ENCODE data around the gene CDC16. TPM values are rescaled to one million over a fixed set of nuclear protein-coding genes. Genes with fewer than 3 reads are reported as not detected.

Gene CDC16
- total and polyA plus RNA-seq, 2 of the 13 experiments (the other 11 are each of a cell fraction or from before 2014, with no cell fraction given): 24.2 to 60.9 TPM

GRCh38 chr13:114314074-114314912 is 79.6 kb downstream of the CDC16 start, which contains the start of gene CHAMP1 (continued):
- TF ChIP-seq PRMT3 (CRISPR knock-in tag; IDR thresholded peaks at IDR 0.05; ENCODE audit: borderline replicate concordance, low read depth) (peak; percentile 98), ZFP1 (CRISPR knock-in tag; IDR thresholded peaks at IDR 0.05) (no peak), HNRNPH1 (optimal IDR thresholded peaks at IDR 0.05; ENCODE audit: low read depth, low read length) (no peak), PHF20 (CRISPR knock-in tag; IDR thresholded peaks at IDR 0.05) (peak; percentile 79), TOE1 (CRISPR knock-in tag; IDR thresholded peaks at IDR 0.05) (no peak), ATRX (CRISPR knock-in tag; IDR thresholded peaks at IDR 0.05; ENCODE audit: borderline replicate concordance) (no peak), NFIC (IDR thresholded peaks at IDR 0.05; ENCODE audit: low read length) (0 out of 2 replicates have a peak, but pooled peaks have one; percentile 35), NR2F1 (CRISPR knock-in tag; IDR thresholded peaks at IDR 0.05) (0 out of 4 replicates have a peak, but pooled peaks of 1 of the 2 experiments have one; percentile 16), IRF2 (CRISPR knock-in tag; IDR thresholded peaks at IDR 0.05) (peak; percentile 45; the same call in 1 of the 2 replicates), NCOA1 (CRISPR knock-in tag; IDR thresholded peaks at IDR 0.05) (no peak; the same call in 1 of the 2 replicates), HCFC1 (IDR thresholded peaks at IDR 0.05; ENCODE audit: low read depth, low read length) (no peak), ZBTB1 (CRISPR knock-in tag; IDR thresholded peaks at IDR 0.05; ENCODE audit: borderline replicate concordance) (0 out of 2 replicates have a peak, but pooled peaks have one; percentile 33), SNAPC5 (CRISPR knock-in tag; IDR thresholded peaks at IDR 0.05; ENCODE audit: borderline replicate concordance) (peak; percentile 91), GPBP1L1 (CRISPR knock-in tag; IDR thresholded peaks at IDR 0.05) (no peak), ATM (IDR thresholded peaks at IDR 0.05; ENCODE audit: borderline replicate concordance) (no peak), ZBTB25 (CRISPR knock-in tag; IDR thresholded peaks at IDR 0.05) (peak; percentile 71), ZNF782 (CRISPR knock-in tag; IDR thresholded peaks at IDR 0.05; ENCODE audit: borderline replicate concordance) (peak; percentile 41; the same call in 1 of the 2 replicates), ZNF660 (CRISPR knock-in tag; IDR thresholded peaks at IDR 0.05; ENCODE audit: borderline replicate concordance, low read depth) (no peak), FOSL2 (CRISPR knock-in tag; IDR thresholded peaks at IDR 0.05) (peak; percentile 3; the same call in 1 of the 2 replicates), ZNF614 (CRISPR knock-in tag; IDR thresholded peaks at IDR 0.05; ENCODE audit: borderline replicate concordance) (peak; percentile 37; the same call in 1 of the 2 replicates), ZNF160 (CRISPR knock-in tag; IDR thresholded peaks at IDR 0.05) (peak; percentile 85; the same call in 1 of the 2 replicates), PAWR (CRISPR knock-in tag; IDR thresholded peaks at IDR 0.05; ENCODE audit: borderline replicate concordance) (no peak)
- TF ChIP-seq, protein P1, sequence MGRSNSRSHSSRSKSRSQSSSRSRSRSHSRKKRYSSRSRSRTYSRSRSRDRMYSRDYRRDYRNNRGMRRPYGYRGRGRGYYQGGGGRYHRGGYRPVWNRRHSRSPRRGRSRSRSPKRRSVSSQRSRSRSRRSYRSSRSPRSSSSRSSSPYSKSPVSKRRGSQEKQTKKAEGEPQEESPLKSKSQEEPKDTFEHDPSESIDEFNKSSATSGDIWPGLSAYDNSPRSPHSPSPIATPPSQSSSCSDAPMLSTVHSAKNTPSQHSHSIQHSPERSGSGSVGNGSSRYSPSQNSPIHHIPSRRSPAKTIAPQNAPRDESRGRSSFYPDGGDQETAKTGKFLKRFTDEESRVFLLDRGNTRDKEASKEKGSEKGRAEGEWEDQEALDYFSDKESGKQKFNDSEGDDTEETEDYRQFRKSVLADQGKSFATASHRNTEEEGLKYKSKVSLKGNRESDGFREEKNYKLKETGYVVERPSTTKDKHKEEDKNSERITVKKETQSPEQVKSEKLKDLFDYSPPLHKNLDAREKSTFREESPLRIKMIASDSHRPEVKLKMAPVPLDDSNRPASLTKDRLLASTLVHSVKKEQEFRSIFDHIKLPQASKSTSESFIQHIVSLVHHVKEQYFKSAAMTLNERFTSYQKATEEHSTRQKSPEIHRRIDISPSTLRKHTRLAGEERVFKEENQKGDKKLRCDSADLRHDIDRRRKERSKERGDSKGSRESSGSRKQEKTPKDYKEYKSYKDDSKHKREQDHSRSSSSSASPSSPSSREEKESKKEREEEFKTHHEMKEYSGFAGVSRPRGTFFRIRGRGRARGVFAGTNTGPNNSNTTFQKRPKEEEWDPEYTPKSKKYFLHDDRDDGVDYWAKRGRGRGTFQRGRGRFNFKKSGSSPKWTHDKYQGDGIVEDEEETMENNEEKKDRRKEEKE (IDR thresholded peaks at IDR 0.05): no peak
